HK-2 (cell line): ENCODE measurements around the gene NOC2L.
A peak's percentile ranks its signal among the peaks of the same experiment; 100 is the strongest.
"Not testable (repeated sequence)": the region's sequence is repeated elsewhere in the genome, so short reads cannot be mapped to it uniquely, and the experiment has no call there.

Experiments
- DNase-seq: peaks from one replicate; pipeline ENCODE4 v3.0.0-alpha.2; 2018; ENCODE audit not compliant: unreplicated experiment

Gene NOC2L

DNA sequence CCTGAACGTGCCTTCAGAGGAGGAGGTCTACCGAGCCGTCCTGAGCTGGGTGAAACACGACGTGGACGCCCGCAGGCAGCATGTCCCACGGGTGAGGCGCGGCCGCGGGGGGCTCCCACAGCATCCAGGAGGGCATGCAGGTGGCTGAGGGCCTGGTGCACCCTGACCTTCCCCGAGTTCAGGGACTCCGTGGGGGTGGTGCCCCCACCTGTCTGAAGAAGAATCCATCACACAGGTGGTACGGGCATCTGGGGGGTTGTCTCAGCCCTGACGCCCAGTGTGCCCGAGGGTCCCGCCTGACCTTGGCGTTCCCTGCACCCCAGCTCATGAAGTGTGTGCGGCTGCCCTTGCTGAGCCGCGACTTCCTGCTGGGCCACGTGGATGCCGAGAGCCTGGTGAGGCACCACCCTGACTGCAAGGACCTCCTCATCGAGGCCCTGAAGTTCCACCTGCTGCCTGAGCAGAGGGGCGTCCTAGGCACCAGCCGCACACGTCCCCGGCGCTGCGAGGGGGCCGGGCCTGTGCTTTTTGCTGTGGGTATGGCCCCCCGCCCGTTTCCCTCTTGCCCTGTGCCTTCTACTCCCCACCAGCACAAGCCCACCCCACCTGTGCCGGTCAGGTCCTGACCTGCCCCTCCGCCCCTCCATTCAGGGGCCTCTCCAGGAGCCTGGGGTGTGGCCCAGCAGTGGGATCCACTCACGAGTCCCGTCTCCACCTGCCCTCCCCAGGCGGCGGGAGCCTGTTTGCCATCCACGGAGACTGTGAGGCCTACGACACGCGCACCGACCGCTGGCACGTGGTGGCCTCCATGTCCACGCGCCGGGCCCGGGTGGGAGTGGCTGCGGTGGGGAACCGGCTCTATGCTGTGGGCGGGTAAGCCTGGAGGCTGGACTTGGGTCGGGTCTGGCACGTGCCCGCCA lies 3.6 kb upstream of the NOC2L start:
- DNase-seq: no peak

DNA sequence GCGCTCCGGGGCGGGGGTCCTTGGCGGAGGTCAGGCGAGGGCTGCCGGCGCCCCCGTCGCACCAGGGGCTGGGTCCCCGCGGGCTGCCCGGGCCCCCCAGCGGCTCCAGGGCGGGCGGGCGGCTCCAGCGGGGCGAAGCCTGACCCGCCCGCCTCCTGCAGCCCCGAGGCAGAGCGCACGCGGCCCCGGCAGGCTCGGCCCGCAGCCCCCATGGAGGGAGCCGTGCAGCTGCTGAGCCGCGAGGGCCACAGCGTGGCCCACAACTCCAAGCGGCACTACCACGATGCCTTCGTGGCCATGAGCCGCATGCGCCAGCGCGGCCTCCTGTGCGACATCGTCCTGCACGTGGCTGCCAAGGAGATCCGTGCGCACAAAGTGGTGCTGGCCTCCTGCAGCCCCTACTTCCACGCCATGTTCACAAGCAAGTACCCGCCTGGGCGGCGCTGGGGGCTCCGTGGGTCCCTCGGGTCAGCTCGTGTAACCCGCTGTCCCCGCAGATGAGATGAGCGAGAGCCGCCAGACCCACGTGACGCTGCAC lies 2.1 kb upstream of the NOC2L start:
- DNase-seq: no peak

DNA sequence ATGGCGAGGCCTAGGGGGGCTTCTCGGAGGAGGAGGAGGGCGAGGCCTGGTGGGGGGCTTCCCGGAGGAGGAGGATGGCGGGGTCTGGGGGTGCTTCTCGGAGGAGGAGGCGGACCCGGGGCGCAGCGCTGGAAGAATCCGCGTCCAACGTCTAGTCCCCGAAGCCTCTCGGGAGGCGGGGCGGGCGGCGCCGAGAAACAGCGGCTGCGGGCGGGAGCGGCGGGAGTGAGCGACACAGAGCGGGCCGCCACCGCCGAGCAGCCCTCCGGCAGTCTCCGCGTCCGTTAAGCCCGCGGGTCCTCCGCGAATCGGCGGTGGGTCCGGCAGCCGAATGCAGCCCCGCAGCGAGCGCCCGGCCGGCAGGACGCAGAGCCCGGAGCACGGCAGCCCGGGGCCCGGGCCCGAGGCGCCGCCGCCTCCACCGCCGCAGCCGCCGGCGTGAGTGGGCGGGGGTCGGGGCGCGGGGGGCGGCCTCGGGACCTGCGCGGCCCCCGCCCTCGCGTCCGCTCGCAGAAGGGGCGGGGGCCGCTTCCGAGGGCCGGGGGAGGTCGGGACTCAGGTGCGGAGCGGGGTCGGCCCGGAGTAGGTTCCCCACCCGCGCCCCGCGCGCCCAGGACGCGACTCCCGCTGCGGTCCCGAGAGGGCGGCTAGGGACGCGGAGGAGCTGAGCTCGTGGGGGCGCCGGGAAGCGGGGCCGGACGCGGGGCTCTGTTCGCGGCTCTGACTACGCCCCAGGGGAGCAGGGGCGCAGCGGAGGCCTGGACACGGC lies 1.5 kb upstream of the NOC2L start, which contains the start of gene KLHL17:
Gene KLHL17 (plus strand): TSS at position 222 of the 769 bp plus-strand sequence. CDS start 110 bp downstream, at position 332.
- peak; percentile 73 for DNase-seq

- DNase-seq: no peak
These were observed 791 bp upstream of the NOC2L start for GRCh38 chr1:959731-960362.

DNA sequence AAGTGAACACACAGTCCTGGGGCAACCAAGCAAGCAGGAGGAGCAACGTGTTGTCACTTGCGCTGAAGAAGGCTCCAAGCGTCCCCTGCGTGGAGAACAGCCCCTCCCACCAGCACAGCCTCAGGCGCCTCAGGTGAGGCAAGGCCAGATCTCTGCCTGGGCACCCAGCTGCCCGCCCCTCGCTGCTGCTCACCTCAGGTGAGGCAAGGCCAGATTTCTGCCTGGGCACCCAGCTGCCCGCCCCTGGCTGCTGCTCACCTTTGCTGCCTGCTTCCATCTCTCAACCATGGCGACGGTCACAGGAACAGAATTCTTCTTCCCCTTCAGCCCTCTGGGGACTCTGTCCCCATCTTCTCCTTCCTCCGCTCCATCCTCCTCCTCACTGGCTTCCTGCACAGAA lies 2.4 kb downstream of the NOC2L start:
- no peak for DNase-seq

GRCh38 chr1:955474-955873 lies 3.6 kb downstream of the NOC2L start:
- DNase-seq: no peak

DNA sequence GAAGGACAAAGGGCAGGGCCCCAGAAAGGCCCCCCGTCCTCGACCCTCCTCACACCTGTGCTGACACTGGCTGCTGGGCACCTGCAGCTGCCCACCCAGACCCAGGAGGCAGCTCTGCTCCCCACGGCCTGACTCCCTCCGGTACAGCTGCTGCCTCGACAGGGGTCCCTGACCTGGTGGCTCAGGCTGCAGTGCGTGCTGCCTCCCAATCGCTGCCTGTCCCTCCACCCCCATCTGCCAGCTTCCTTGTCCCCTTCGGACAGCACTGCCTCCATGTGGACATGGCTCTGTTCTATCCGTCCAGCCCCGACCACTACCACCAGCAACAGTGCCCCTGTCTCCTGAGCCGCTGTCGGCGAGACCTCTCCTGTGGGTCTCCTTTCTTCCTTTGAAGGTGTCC lies 4.1 kb downstream of the NOC2L start:
- DNase-seq: no peak

- DNase-seq: no peak
These were observed 5.3 kb downstream of the NOC2L start for GRCh38 chr1:953524-954320.

DNA sequence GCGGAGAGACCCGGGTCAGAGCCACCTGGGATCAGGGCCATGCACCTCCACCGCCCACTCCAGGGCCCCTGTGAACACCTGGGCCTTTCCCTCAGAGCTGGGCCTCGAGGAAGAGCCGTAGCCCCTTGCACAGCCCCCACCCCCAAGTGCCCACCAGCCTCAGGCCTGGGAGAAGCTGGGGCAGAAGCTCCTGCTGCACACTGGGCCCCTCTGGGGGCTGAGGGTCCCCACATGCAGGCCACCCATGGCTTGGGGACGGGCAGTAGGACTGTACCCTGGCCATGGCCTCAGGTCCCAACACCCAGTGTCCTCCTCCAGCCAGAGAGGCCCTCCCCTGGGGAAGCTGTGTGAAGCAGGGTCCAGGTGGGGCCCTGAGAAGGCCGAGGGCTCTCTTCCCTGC lies 6.5 kb downstream of the NOC2L start:
- DNase-seq: no peak

DNA sequence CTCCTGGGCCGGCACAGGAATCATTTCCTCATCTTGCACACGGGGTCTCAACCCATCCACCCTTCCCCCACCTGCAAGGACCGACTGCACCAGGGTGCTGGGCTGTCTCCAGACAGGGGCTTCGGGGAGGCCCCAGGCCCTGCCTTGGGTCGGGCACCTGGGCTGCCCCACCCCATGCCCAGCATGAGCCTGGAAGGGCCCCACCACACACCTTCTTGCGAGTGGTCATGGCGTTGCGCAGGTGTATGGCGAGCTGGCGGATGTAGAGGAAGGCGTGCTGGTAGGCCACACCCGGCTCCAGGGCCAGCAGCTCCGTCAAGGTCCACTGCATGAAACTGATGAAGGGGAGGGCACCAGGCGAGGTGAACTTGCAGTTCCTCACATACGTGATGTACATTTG lies 6.9 kb downstream of the NOC2L start:
- DNase-seq: no peak

DNA sequence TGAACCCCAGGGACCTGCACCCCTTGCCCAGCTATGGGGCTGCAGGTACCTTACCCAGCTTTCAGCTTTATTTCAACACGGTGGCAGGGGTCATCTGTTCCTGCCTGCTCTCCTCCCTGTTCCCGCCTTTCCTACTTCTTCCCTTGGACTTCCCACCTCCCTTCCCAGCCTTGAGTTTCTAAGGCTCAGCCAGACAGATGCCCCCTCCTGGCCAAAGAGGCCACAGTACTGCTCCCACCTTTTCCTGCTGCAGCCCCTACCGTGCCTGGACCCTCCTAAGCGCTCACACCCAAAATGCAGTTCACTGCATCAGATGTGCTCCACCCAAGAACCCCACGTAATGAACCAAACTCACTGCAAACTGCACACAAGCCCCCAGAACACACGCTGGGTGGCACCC lies 7.7 kb downstream of the NOC2L start:
- no peak for DNase-seq

GRCh38 chr1:950881-951280 lies 8.2 kb downstream of the NOC2L start:
- no peak for DNase-seq

DNA sequence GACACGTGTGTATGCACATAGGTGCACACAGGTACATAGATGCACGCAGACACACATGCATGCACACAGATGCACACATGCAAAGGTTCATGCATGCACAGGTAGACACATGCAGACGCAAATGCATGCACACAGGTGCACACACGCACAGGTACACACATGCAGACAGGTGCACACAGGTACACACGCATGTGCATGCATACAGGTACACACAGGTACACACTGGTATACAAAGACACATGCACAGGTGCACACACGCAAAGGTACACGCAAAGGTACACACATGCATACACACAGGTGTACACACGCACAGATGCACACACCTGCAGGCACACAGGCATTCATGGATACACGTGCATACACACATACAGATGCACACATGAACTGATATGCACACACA lies 8.8 kb downstream of the NOC2L start:
- no peak for DNase-seq

DNA sequence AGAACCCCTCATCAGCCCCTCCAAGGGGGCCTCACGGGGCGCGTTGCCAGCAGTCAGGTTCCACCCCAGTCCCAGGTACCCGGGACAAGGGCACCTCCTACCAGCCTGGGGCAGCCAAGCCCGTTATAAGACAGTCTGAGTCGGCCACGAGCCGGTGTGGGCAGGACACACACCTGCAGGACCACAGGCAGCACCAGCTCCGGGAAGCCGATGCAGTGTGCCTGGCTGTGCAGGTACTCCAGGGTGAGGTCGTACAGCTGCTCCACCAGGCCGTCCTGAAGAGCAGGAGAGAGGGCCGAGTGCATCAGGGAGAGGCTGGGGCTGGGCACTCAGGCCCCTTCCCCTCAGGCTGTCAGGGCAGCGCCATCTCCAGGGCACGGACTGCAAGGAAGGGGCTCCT lies 11.1 kb downstream of the NOC2L start:
- DNase-seq: no peak

GRCh38 chr1:946811-947210 lies 12.2 kb downstream of the NOC2L start:
- not testable (repeated sequence) for DNase-seq

- DNase-seq: no peak
These were observed 13.1 kb downstream of the NOC2L start for GRCh38 chr1:945688-946556.

DNA sequence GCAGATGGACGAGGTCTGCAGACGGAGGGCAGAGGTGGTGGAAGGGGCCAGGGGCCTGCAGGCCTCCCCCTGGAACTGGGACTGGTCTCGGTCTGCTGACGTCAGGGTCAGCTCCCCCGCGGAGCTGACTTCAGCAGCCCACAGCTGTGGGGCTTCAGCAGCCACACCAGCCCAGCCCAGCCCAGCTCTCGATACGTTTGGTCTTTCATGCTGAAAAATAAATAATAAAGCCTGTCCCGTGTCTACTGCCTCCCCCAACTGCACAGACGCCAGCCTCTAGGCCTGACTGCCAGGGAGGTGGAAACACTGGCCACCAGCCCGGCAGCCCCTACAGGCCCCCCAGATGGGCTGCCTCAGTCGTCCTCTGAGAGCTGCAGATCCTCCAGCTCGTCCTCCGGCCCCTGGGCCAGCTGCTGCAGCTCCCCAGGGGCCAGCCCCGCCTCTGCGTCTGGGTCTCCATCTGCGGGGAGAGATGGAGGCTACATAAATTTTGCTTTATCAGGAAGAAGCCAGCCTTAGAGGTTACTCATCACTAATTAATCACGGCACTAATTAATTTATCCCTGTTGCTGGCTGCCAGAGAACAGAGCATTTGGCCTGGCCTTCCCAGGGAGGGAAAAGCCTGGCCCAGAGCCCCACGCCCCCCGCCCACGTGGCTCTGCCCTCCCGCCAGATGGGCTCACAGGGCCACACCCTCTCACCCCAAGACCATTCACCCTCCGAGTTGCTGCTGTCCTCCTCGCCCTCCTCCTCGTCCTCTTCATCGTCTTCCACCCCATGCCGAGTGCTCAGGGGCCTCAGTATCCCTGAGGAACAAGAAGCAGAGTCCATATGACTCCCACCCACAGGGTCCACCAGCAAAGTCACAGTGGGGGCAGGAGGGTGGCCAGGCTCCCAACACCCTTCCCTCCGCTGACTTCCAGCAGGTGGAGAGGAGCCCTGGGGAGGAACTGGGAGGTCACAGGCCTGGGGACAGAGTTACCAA lies 14.4 kb downstream of the NOC2L start:
- DNase-seq: no peak

- no peak for DNase-seq
These were observed 15.3 kb downstream of the NOC2L start for GRCh38 chr1:943545-944340.
